OCI-M2 (cell line): ENCODE measurements around the gene POU6F2.
"Not testable (repeated sequence)": the region's sequence is repeated elsewhere in the genome, so short reads cannot be mapped to it uniquely, and the experiment has no call there.

ENCODE experiments used
- DNase-seq: peaks from one replicate; lab custom pipeline; 2025; ENCODE audit not compliant: unreplicated experiment; lab: John Stamatoyannopoulos, UW

The POU6F2 gene

GRCh38 chr7:39299695-39300094 lies 322.0 kb downstream of the POU6F2 start:
- DNase-seq: no peak

GRCh38 chr7:39300276-39300675 lies 322.6 kb downstream of the POU6F2 start:
- no peak for DNase-seq

- no peak for DNase-seq
Observed at GRCh38 chr7:39301543-39301942, 323.8 kb downstream of the POU6F2 start.

- no peak for DNase-seq
Observed at GRCh38 chr7:39304178-39304577, 326.5 kb downstream of the POU6F2 start.

- DNase-seq: no peak
Observed at GRCh38 chr7:39304668-39305405, 327.1 kb downstream of the POU6F2 start.

GRCh38 chr7:39306016-39306570 lies 328.4 kb downstream of the POU6F2 start:
- no peak for DNase-seq

GRCh38 chr7:39310699-39311098 lies 333.0 kb downstream of the POU6F2 start:
- no peak for DNase-seq

- no peak for DNase-seq
Observed at GRCh38 chr7:39312254-39312989, 334.7 kb downstream of the POU6F2 start.

GRCh38 chr7:39313376-39313775 lies 335.7 kb downstream of the POU6F2 start:
- DNase-seq: no peak

- no peak for DNase-seq
Observed at GRCh38 chr7:39313974-39314373, 336.3 kb downstream of the POU6F2 start.

GRCh38 chr7:39317107-39317506 lies 339.4 kb downstream of the POU6F2 start:
- no peak for DNase-seq

- no peak for DNase-seq
Observed at GRCh38 chr7:39317896-39318295, 340.2 kb downstream of the POU6F2 start.

GRCh38 chr7:39321245-39321644 lies 343.5 kb downstream of the POU6F2 start:
- DNase-seq: no peak

- no peak for DNase-seq
Observed at GRCh38 chr7:39321909-39322498, 344.3 kb downstream of the POU6F2 start.

- DNase-seq: no peak
Observed at GRCh38 chr7:39324139-39324760, 346.5 kb downstream of the POU6F2 start.

GRCh38 chr7:39331607-39332006 lies 353.9 kb downstream of the POU6F2 start:
- not testable (repeated sequence) for DNase-seq

GRCh38 chr7:39332142-39332541 lies 354.4 kb downstream of the POU6F2 start:
- DNase-seq: no peak

GRCh38 chr7:39333701-39334100 lies 356.0 kb downstream of the POU6F2 start:
- no peak for DNase-seq

- DNase-seq: no peak
Observed at GRCh38 chr7:39336442-39336841, 358.7 kb downstream of the POU6F2 start.

- no peak for DNase-seq
Observed at GRCh38 chr7:39338716-39339115, 361.0 kb downstream of the POU6F2 start.

- DNase-seq: no peak
Observed at GRCh38 chr7:39339591-39339990, 361.9 kb downstream of the POU6F2 start.
